ENCODE measurements around the gene FAF1.

The FAF1 gene

DNA sequence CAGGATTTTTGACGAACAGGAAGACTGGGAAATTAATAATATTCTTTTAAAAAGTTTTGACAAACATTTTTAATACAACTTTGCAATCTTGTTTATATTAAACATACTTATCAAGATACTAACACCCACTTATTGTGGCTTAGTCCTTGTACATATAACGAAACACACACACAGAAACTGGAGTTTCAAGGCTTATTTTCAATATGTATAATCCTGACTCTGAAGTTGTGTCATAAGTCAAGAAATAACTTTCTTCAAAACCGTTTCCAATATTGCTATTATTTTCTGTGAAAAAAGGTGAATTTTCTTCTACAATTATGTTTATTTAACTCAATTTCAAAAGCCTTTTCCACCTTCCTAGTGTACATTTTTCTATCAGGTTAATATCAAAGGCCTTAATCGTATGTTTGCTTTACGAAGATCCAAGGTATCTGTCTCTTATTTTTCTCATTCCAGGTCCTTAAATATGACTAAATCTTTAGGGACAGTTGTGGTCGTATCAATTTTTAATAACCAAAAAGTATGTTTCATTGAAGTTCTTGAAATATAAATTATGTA, 11.8 kb upstream of the FAF1 start (continued):
- TF ChIP-seq, protein P1, sequence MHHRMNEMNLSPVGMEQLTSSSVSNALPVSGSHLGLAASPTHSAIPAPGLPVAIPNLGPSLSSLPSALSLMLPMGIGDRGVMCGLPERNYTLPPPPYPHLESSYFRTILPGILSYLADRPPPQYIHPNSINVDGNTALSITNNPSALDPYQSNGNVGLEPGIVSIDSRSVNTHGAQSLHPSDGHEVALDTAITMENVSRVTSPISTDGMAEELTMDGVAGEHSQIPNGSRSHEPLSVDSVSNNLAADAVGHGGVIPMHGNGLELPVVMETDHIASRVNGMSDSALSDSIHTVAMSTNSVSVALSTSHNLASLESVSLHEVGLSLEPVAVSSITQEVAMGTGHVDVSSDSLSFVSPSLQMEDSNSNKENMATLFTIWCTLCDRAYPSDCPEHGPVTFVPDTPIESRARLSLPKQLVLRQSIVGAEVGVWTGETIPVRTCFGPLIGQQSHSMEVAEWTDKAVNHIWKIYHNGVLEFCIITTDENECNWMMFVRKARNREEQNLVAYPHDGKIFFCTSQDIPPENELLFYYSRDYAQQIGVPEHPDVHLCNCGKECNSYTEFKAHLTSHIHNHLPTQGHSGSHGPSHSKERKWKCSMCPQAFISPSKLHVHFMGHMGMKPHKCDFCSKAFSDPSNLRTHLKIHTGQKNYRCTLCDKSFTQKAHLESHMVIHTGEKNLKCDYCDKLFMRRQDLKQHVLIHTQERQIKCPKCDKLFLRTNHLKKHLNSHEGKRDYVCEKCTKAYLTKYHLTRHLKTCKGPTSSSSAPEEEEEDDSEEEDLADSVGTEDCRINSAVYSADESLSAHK (tag by site-specific recombination; IDR thresholded peaks at IDR 0.05): peak; percentile 86
- TF ChIP-seq ZNF248 (tag by site-specific recombination; IDR thresholded peaks at IDR 0.05): no peak

DNA sequence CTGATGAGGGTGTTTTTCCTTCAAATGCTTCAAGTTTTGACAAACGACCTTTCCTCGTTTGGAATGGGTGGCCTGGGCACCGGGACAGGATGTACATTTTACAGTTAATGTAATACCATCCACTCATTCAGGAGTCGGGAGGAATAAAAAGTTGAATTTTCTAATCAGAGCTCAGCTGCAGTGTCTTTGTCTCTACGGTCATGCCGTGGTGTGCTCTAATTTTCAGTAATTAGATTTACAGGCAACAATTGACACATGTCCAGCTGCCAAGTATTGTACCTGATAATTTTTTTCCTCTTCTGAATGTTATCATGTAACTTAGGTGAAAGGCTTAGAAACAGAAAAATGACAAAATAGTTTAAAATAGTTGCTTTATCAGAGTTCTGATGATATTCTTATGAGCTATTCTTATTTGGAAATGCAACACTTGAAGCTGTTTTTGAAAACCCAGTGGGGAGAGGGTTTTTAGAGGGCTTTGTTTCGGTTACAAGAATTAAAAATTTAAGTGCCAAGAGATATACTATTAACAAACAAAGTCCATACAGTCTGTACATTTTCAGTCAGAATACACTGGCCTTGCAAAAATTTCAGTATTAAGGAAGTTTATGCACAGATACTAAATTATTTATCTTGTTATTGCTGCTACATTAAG, 11.0 kb upstream of the FAF1 start:
- peaks cover 10% of the 10 kb centered on the region; the same call in 1 of the 2 replicates for H3K4me1 ChIP-seq (ENCODE audit: control insufficient read depth, insufficient read depth, low read length)
- POLR2A ChIA-PET: interaction anchor here (1.0 to 4.6 kb wide), 5 partner anchors 9 to 97 kb away, joined by 3 to 157 read pairs (median 7); partner anchors contain the start of gene FAF1
- peak overlapping the region; percentile 91 for H3K4me3 ChIP-seq (ENCODE audit: low read depth, low read length)
- CTCF ChIA-PET: interaction anchor here (0.8 to 2.3 kb wide), 3 partner anchors 8 to 218 kb away, joined by 4 to 12 read pairs (median 9); no protein-coding TSS in a partner anchor
- no peaks in the 10 kb centered on the region for H3K9me3 ChIP-seq (ENCODE audit: control insufficient read depth, insufficient read depth, low read depth, low read length)
- H3K36me3 ChIP-seq (ENCODE audit: control insufficient read depth in 2 of 2, insufficient read depth in 1 of 2, low read length in 2 of 2): peaks cover 0 to 2% of the 10 kb centered on the region in 2 experiments; a peak in 1 of 3 replicates
- H3K27ac ChIP-seq (ENCODE audit: extremely low read depth, low read depth, low read length): peak overlapping the region; percentile 99
- TF ChIP-seq, protein P2, sequence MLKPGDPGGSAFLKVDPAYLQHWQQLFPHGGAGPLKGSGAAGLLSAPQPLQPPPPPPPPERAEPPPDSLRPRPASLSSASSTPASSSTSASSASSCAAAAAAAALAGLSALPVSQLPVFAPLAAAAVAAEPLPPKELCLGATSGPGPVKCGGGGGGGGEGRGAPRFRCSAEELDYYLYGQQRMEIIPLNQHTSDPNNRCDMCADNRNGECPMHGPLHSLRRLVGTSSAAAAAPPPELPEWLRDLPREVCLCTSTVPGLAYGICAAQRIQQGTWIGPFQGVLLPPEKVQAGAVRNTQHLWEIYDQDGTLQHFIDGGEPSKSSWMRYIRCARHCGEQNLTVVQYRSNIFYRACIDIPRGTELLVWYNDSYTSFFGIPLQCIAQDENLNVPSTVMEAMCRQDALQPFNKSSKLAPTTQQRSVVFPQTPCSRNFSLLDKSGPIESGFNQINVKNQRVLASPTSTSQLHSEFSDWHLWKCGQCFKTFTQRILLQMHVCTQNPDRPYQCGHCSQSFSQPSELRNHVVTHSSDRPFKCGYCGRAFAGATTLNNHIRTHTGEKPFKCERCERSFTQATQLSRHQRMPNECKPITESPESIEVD (tag by site-specific recombination; IDR thresholded peaks at IDR 0.05): peak; percentile 94
- TF ChIP-seq ZNF184 (tag by site-specific recombination; IDR thresholded peaks at IDR 0.05) (no peak), ZEB2 (tag by site-specific recombination; IDR thresholded peaks at IDR 0.05) (0 out of 2 replicates have a peak, but pooled peaks have one; percentile 10)

DNA sequence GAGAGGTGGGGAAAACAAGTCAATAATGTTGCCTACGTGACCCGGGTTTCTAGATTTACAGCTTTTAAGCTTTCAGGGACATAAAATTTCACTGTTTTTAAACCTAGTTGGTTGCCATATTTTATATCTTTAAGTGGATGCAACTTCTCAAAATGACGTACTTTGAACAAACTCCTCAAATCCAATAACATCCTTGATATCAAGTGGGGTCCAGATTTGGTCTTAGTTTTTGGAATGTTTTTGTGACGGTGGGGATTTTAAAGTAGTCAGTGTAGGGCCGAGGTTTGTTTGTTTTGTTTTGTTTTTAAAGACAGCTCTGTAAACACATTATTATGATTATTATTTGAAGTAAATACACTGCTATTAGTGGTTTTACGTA, 10.4 kb upstream of the FAF1 start:
- no peaks in the 10 kb centered on the region for H3K9me3 ChIP-seq (ENCODE audit: control insufficient read depth, insufficient read depth, low read depth, low read length)
- H3K4me3 ChIP-seq (ENCODE audit: low read depth, low read length): peak overlapping the region; percentile 91
- POLR2A ChIA-PET: interaction anchor here (0.8 to 4.6 kb wide), 16 partner anchors 9 to 759 kb away, joined by 3 to 157 read pairs (median 4); partner anchors contain the start of genes FAF1 and TTC39A
- CTCF ChIA-PET: interaction anchor here (0.7 to 2.3 kb wide), 6 partner anchors 9 to 346 kb away, joined by 3 to 12 read pairs (median 4); no protein-coding TSS in a partner anchor
- peaks cover 6% of the 10 kb centered on the region; the same call in 1 of the 2 replicates for H3K4me1 ChIP-seq (ENCODE audit: control insufficient read depth, insufficient read depth, low read length)
- H3K36me3 ChIP-seq (ENCODE audit: control insufficient read depth in 2 of 2, insufficient read depth in 1 of 2, low read length in 2 of 2): peaks cover 0 to 2% of the 10 kb centered on the region in 2 experiments; a peak in 1 of 3 replicates
- peak overlapping the region; percentile 99 for H3K27ac ChIP-seq (ENCODE audit: extremely low read depth, low read depth, low read length)
- TF ChIP-seq ZNF433 (tag by site-specific recombination; IDR thresholded peaks at IDR 0.05; ENCODE audit: low read depth) (no peak), ZNF768 (tag by site-specific recombination; IDR thresholded peaks at IDR 0.05) (no peak), ZSCAN16 (tag by site-specific recombination; IDR thresholded peaks at IDR 0.05) (no peak), ZBTB1 (tag by site-specific recombination; IDR thresholded peaks at IDR 0.05) (no peak), GLI4 (tag by site-specific recombination; IDR thresholded peaks at IDR 0.05) (no peak), GFI1B (tag by site-specific recombination; IDR thresholded peaks at IDR 0.05) (peak; percentile 68; the same call in 1 of the 2 replicates), ZFP37 (tag by site-specific recombination; IDR thresholded peaks at IDR 0.05) (no peak), ZNF426 (tag by site-specific recombination; IDR thresholded peaks at IDR 0.05) (no peak), REPIN1 (tag by site-specific recombination; IDR thresholded peaks at IDR 0.05; ENCODE audit: low read depth) (no peak), TCF7L2 (IDR thresholded peaks at IDR 0.05; ENCODE audit: borderline replicate concordance, low read depth, low read length) (no peak)
- TF ChIP-seq, protein P3, sequence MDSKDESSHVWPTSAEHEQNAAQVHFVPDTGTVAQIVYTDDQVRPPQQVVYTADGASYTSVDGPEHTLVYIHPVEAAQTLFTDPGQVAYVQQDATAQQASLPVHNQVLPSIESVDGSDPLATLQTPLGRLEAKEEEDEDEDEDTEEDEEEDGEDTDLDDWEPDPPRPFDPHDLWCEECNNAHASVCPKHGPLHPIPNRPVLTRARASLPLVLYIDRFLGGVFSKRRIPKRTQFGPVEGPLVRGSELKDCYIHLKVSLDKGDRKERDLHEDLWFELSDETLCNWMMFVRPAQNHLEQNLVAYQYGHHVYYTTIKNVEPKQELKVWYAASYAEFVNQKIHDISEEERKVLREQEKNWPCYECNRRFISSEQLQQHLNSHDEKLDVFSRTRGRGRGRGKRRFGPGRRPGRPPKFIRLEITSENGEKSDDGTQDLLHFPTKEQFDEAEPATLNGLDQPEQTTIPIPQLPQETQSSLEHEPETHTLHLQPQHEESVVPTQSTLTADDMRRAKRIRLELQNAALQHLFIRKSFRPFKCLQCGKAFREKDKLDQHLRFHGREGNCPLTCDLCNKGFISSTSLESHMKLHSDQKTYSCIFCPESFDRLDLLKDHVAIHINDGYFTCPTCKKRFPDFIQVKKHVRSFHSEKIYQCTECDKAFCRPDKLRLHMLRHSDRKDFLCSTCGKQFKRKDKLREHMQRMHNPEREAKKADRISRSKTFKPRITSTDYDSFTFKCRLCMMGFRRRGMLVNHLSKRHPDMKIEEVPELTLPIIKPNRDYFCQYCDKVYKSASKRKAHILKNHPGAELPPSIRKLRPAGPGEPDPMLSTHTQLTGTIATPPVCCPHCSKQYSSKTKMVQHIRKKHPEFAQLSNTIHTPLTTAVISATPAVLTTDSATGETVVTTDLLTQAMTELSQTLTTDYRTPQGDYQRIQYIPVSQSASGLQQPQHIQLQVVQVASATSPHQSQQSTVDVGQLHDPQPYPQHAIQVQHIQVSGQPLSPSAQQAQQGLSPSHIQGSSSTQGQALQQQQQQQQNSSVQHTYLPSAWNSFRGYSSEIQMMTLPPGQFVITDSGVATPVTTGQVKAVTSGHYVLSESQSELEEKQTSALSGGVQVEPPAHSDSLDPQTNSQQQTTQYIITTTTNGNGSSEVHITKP (tag by site-specific recombination; IDR thresholded peaks at IDR 0.05): no peak
- TF ChIP-seq, protein P4, sequence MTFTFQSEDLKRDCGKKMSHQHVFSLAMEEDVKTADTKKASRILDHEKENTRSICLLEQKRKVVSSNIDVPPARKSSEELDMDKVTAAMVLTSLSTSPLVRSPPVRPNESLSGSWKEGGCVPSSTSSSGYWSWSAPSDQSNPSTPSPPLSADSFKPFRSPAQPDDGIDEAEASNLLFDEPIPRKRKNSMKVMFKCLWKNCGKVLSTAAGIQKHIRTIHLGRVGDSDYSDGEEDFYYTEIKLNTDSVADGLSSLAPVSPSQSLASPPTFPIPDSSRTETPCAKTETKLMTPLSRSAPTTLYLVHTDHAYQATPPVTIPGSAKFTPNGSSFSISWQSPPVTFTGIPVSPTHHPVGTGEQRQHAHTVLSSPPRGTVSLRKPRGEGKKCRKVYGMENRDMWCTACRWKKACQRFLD (tag by site-specific recombination; IDR thresholded peaks at IDR 0.05): no peak
- TF ChIP-seq, protein P5, sequence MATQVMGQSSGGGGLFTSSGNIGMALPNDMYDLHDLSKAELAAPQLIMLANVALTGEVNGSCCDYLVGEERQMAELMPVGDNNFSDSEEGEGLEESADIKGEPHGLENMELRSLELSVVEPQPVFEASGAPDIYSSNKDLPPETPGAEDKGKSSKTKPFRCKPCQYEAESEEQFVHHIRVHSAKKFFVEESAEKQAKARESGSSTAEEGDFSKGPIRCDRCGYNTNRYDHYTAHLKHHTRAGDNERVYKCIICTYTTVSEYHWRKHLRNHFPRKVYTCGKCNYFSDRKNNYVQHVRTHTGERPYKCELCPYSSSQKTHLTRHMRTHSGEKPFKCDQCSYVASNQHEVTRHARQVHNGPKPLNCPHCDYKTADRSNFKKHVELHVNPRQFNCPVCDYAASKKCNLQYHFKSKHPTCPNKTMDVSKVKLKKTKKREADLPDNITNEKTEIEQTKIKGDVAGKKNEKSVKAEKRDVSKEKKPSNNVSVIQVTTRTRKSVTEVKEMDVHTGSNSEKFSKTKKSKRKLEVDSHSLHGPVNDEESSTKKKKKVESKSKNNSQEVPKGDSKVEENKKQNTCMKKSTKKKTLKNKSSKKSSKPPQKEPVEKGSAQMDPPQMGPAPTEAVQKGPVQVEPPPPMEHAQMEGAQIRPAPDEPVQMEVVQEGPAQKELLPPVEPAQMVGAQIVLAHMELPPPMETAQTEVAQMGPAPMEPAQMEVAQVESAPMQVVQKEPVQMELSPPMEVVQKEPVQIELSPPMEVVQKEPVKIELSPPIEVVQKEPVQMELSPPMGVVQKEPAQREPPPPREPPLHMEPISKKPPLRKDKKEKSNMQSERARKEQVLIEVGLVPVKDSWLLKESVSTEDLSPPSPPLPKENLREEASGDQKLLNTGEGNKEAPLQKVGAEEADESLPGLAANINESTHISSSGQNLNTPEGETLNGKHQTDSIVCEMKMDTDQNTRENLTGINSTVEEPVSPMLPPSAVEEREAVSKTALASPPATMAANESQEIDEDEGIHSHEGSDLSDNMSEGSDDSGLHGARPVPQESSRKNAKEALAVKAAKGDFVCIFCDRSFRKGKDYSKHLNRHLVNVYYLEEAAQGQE (tag by site-specific recombination; IDR thresholded peaks at IDR 0.05): no peak

Measured in HEK293 (cell line).